Cerebellar nuclear complex (tissue), 1 donor: ENCODE results near the gene DFFB.
A peak's percentile ranks its signal among the peaks of the same experiment; 100 is the strongest.
"Not testable (repeated sequence)": the region's sequence is repeated elsewhere in the genome, so short reads cannot be mapped to it uniquely, and the experiment has no call there.

Experiments used
- DNase-seq, 2 experiments: peaks; one replicate each; lab custom pipeline; 2025; lab: John Stamatoyannopoulos, UW

The DFFB gene, protein sequence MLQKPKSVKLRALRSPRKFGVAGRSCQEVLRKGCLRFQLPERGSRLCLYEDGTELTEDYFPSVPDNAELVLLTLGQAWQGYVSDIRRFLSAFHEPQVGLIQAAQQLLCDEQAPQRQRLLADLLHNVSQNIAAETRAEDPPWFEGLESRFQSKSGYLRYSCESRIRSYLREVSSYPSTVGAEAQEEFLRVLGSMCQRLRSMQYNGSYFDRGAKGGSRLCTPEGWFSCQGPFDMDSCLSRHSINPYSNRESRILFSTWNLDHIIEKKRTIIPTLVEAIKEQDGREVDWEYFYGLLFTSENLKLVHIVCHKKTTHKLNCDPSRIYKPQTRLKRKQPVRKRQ

DNA sequence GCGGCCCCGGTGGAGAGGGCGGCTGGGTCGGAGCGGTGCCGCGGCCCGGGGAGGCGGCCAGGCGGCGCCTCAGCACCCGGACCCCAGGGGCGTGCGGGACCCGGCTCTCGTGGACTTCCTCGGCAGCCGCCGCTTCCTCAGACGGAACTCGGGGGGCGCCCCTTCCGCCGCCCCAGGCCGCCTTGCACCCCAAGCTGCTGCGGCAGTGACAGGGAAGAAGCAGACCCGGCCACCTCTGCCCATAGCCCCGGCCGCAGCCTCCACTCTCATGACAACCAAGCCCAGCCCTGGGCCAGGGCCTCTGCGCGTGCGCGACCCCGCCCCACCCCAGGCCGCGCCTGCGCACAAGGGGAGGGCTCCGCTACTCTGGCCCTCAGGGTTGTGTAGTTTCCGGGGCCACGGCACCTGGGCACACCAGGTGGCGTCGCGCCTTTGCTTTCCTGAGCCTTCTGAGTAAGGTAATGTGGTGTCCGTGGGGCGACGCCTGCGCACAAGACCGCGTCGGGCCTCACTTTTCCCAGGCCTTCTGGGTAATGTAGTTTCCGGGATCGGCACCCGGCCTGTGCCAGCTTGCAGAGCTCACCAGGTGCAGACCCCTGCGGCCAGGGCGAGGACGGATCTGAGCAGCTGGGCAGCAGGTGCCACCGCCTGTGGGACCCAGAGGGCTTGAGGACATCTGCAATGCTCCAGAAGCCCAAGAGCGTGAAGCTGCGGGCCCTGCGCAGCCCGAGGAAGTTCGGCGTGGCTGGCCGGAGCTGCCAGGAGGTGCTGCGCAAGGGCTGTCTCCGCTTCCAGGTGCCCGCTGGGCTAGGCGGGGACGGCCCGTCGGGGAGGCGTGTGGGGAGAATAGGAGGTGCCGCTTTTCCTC is at the start of gene DFFB, which contains the start of gene CEP104:
DFFB (plus strand) TSS at position 554 of the 868 bp plus-strand sequence; CDS start at position 682, 128 bp downstream.
CEP104 (minus strand) TSS at position 289 of the 868 bp plus-strand sequence. CDS start 4,804 bp downstream, outside the sequence.
- peak; percentile 74 to 92 for DNase-seq

- DNase-seq: no peak
Measured at GRCh38 chr1:3807769-3808168, 49.5 kb upstream of the DFFB start.

DNA sequence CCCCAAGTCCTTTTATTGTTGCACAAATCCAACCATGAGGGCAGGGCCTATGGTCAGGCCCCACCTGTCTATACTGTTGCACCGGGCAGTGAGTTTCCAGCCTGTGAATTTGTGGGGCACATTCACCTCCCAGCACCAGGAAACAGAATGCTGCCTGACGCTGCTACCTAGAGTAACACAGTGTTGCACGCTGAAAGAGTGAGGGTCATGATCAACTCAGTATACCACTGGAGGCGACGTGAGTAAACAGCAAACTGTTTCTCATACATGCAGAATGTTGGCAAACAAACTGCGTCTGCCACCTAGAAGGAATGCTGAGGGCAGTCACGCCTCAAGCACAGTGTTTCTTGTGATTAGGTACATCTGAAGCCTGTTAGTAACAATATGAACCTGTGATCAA is 47.6 kb upstream of the DFFB start:
- no peak for DNase-seq

GRCh38 chr1:3810149-3810761 is 47.0 kb upstream of the DFFB start:
- not testable (repeated sequence) for DNase-seq

GRCh38 chr1:3811595-3811911 is 45.7 kb upstream of the DFFB start:
- no peak for DNase-seq

DNA sequence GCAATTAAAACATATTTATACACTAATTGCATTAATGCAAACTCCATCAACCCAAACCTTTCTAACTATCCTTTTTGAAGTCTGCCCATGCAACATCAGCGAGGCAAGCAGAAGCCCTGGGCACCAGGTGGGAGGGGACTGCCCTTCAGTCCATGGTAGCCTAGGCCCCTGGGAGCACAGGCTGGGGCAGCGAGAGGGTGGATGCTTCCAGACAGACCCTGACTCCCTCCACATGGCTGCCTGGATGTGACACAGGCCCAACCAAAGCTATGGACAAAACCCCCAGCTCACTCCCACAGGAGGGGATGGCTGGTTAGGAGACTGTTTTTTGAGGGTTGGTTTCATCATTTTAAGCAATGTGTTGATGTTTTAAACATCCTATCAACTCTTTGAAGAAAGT is 43.2 kb upstream of the DFFB start:
- no peak for DNase-seq

DNA sequence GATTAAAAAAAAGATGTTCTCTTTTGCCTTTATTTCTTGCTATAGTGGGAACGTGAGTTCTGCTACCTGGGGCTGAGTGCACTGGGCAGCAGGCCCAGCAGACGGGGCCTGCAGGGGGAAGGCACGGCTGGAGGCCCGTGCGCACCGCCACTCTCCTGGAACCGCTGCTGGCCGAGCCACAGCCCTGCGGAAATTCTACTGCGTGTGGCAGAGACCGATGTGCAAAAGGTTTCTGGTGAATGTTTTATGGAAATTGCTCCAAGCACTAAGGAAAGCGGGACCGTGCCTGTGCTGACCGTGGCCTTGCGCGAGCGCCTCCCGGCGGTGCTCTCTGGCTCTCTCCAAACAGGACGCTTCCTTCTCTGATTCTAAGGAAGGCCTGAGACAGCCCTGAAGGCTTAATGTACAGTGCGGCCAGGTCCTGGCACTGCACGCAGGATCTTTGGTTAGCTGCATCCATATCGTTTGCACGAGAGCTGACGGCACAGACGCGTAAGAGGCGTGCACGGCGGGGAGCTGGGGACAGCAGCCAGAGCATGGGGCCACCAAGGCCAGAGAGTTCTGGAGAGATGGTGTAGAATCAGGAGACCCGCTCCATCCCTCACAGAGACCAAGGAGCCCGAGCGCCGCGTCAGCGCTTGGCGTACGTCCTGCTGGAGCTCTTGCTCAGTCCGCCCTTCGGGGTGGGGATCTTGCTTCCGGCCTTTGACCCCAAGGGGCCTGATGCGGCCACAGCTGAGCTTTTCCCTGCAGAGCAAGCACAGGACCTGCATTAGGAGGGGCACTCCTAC is 42.3 kb upstream of the DFFB start:
- DNase-seq: no peak

DNA sequence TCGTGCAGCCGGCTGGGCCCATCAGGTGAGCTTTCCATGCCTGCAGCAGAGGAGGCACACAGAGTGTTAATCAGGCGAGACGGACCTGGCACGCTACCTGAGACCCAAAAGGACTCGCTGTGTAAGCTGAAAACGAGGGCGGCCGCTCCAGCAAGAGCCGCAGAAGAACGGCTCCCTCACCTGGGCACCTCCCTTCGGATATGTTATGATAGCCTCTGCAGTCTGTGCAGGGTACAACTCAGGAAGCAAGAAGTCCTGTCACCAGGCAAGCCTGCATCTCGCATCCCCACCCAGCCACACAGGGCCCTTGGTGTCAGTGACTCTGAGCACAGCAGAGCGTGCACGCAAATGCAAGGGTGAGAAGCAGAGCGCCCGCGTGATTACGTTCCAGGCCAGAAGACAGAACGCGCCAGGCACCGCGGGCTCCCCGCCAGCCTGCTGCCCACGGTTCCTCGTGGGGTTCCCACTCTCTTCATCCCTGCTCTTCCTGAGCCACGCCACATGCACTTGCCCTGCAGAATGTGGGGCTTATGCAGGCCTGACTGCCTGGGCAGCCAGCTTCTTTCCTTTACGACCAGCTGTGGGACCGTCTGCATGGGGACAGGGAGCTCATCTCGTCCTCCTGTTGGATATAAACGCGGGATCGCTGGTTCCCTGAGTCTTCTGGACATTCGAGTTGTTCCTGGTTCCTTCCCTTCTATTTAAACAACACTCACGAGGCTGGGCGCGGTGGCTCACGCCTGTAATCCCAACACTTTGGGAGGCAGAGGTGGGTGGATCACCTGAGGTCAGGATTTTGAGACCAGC is 40.7 kb upstream of the DFFB start:
- DNase-seq: no peak

GRCh38 chr1:3817138-3817740 is 40.0 kb upstream of the DFFB start:
- DNase-seq: no peak

DNA sequence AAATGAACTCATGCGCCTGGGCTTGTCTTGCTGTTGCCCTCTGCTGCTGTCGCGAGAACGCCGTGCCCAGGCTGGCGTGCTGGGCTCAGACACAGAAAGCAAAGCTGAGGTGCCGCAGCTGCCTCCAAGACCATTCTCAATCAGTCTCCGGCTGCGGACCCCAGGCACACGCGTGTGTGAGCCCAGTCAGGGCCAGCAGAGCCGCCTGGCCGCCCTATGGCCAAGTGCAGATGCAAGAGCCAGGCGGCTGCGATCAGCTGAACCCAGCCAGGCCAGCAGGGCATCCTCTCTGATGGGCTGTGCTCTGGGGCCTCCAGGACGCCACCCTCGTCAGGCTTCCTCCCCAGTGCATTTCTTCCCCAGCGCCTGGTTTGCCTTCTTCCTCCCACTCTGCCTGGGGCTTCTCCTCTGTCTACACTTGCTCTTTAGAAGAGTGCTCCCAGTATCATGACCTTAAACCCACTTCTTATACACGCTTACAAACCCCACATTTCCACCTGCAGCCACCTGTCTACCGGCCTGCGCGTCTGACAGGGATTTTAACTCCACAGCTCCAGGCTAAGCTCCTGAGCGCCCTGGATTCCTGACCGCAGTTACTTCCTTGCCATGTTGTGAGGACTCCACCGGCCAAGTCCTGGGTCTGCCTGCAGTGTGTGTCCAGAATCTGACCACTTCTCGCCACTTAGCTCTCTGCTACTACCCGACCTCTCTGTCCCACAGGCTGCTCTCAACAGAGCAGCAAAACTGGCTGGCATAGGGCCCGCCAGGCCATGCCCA is 39.3 kb upstream of the DFFB start:
- DNase-seq: no peak

DNA sequence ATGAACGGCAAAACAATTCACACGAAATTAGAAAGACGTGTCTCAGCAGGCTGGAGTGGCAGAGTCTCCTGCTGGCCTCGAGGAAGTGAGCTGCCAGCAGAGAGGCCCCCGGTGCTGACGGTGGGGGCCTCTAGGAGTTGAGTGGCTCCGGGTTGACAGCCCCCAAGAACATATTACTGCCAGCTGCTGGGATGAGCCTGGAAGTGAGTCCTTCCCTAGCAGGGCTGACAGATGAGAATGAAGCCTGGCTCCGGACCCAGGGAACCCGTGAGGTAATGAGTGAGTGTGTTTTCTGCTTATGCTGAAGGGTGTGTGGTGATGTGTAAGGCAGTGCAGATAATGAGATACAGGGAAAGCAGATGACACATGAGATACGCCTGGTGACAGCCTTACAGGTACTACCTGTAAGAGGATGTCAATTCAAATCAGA is 37.5 kb upstream of the DFFB start:
- DNase-seq: no peak

- no peak for DNase-seq
Measured at GRCh38 chr1:3820316-3820715, 37.0 kb upstream of the DFFB start.

DNA sequence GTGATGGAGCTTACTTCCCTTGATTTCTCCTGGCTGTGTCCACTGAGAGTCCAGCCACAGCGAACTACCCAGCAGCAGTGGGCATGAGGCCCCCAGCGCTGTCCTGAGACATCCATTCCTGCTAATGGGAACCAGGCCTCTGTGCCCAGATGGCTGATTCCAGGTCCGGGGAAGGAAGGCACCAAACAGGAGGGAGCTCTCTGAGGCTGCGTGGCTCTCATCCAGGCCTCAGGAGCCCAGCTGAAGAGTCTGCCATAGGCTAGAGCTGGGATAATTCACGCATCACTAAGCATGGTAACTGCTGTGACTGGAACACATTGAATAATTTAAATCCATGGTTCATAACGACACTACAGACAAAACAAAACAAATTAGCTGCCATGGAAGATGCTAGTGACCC is 36.3 kb upstream of the DFFB start:
- peak; percentile 77 to 90 for DNase-seq

- DNase-seq: no peak
Measured at GRCh38 chr1:3821447-3821846, 35.8 kb upstream of the DFFB start.

DNA sequence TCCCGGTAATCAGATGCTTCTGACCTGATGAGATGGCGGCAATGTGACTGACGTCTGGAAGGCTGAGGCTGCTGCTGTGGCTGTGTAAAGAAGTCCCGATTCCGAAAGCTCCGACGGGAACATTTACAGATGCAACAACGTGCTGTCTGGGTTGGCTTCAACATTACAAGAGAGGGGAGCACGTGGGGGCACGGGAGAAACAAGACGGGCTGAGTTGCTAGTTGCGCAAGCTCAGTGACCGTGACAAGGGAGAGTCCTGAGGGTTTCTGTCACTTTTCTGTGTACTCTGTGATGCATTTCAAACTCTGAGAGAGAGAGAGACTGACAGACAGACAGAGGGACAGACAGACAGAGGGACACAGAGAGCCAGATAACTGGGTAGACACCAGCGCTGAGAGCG is 35.4 kb upstream of the DFFB start:
- DNase-seq: no peak

GRCh38 chr1:3822421-3822820 is 34.9 kb upstream of the DFFB start:
- no peak for DNase-seq

- DNase-seq: no peak
Measured at GRCh38 chr1:3824650-3825049, 32.6 kb upstream of the DFFB start.

- no peak for DNase-seq
Measured at GRCh38 chr1:3825356-3825755, 31.9 kb upstream of the DFFB start.

GRCh38 chr1:3827813-3828307 is 29.4 kb upstream of the DFFB start:
- no peak for DNase-seq

- no peak for DNase-seq
Measured at GRCh38 chr1:3828391-3828790, 28.9 kb upstream of the DFFB start.
